Adrenal gland (tissue), 5 donors: Measurements from ENCODE around the gene TUBB3.

ENCODE experiments used
- POLR2A ChIP-seq, 2 donors: fragments of 450-650 bp; IDR thresholded peaks; one replicate each; pipeline ENCODE4 v1.6.1; 2017; ENCODE audit warnings: antibody characterized with exemption in 2 of 2, mild to moderate bottlenecking in 2 of 2, moderate library complexity in 1 of 2
- TF ChIP-seq, protein P1 (sequence below), 6 experiments: fragments of 450-650 bp in 4 of 6; fragments of 200-600 bp in 2 of 6; sonication (generic) in 1 of 6; IDR thresholded peaks; 1 replicate in 5 of 6; 2 replicates in 1 of 6; pipeline versions ENCODE4 v1.5.1 to v1.8.0; 2016 to 2021; ENCODE audit warnings: antibody characterized with exemption in 6 of 6, mild to moderate bottlenecking in 2 of 6, moderate library complexity in 1 of 6
- donor health status: DM: no; HTN: no; CAD: no.

- TF ChIP-seq, protein P1, sequence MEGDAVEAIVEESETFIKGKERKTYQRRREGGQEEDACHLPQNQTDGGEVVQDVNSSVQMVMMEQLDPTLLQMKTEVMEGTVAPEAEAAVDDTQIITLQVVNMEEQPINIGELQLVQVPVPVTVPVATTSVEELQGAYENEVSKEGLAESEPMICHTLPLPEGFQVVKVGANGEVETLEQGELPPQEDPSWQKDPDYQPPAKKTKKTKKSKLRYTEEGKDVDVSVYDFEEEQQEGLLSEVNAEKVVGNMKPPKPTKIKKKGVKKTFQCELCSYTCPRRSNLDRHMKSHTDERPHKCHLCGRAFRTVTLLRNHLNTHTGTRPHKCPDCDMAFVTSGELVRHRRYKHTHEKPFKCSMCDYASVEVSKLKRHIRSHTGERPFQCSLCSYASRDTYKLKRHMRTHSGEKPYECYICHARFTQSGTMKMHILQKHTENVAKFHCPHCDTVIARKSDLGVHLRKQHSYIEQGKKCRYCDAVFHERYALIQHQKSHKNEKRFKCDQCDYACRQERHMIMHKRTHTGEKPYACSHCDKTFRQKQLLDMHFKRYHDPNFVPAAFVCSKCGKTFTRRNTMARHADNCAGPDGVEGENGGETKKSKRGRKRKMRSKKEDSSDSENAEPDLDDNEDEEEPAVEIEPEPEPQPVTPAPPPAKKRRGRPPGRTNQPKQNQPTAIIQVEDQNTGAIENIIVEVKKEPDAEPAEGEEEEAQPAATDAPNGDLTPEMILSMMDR (IDR thresholded peaks at IDR 0.05) = no peak
- no peak for TF ChIP-seq POLR2A (IDR thresholded peaks at IDR 0.05)
Observed at GRCh38 chr16:89983536-89983935, 60.4 kb downstream of the TUBB3 start.
